Neural progenitor cell (in vitro differentiated cells): ENCODE results near the gene PSMC6. TPM values are rescaled to one million over a fixed set of nuclear protein-coding genes. Genes with fewer than 3 reads are reported as not detected.
"Not testable (repeated sequence)": the region's sequence is repeated elsewhere in the genome, so short reads cannot be mapped to it uniquely, and the experiment has no call there.

Experiments
- DNase-seq: peaks from one replicate; pipeline ENCODE4 v3.0.0-alpha.2; 2016; ENCODE audit warnings: low spot score
- H2AFZ ChIP-seq: fragments of 200-600 bp; sonication (generic); replicated peaks from 2 replicates; pipeline ENCODE4 v1.6.1; 2016; ENCODE audit warnings: antibody characterized with exemption
- H3F3A ChIP-seq: fragments of 200-600 bp; sonication (generic); 2 replicates; pipeline ENCODE4 v1.6.1; 2016; ENCODE audit warnings: antibody characterized with exemption, low read depth
- H3K27ac ChIP-seq: fragments of 200-600 bp; sonication (generic); 2 replicates; pipeline ENCODE4 v1.5.1; 2016; ENCODE audit warnings: mild to moderate bottlenecking
- H3K27me3 ChIP-seq: fragments of 200-600 bp; sonication (generic); 2 replicates; pipeline ENCODE4 v1.6.1; 2016; ENCODE audit warnings: mild to moderate bottlenecking, moderate library complexity
- H3K36me3 ChIP-seq: fragments of 200-600 bp; sonication (generic); 2 replicates; pipeline ENCODE4 v1.5.1; 2016
- H3K4me1 ChIP-seq: fragments of 200-600 bp; sonication (generic); 2 replicates; pipeline ENCODE4 v1.6.1; 2016; ENCODE audit warnings: mixed run types
- H3K4me2 ChIP-seq: fragments of 200-600 bp; sonication (generic); 2 replicates; pipeline ENCODE4 v1.6.1; 2016
- H3K4me3 ChIP-seq: fragments of 200-600 bp; sonication (generic); 2 replicates; pipeline ENCODE4 v1.5.1; 2016
- H3K79me2 ChIP-seq: fragments of 200-600 bp; sonication (generic); 2 replicates; pipeline ENCODE4 v1.6.1; 2016; ENCODE audit warnings: low read depth
- H3K9ac ChIP-seq: fragments of 200-600 bp; sonication (generic); 2 replicates; pipeline ENCODE4 v1.6.1; 2016
- H3K9me3 ChIP-seq: fragments of 200-600 bp; sonication (generic); 2 replicates; pipeline ENCODE4 v1.5.1; 2016; ENCODE audit warnings: low read depth
- H4K20me1 ChIP-seq: fragments of 200-600 bp; sonication (generic); 2 replicates; pipeline ENCODE4 v1.6.1; 2016; ENCODE audit warnings: low read depth
- H3K27ac Mint-ChIP-seq: 3 replicates; pipeline ENCODE4 v1.8.0; 2021; ENCODE audit warnings: mixed read lengths
- H3K27me3 Mint-ChIP-seq: 2 replicates; pipeline ENCODE4 v1.8.0; 2022; ENCODE audit warnings: low read depth, mild to moderate bottlenecking, inconsistent platforms, moderate library complexity, mixed read lengths; ENCODE audit not compliant: insufficient read depth
- H3K36me3 Mint-ChIP-seq: 3 replicates; pipeline ENCODE4 v1.8.0; 2021; ENCODE audit warnings: mixed read lengths
- H3K4me1 Mint-ChIP-seq: 3 replicates; pipeline ENCODE4 v1.8.0; 2021; ENCODE audit warnings: mixed read lengths
- H3K4me3 Mint-ChIP-seq: 3 replicates; pipeline ENCODE4 v1.8.0; 2021; ENCODE audit warnings: mild to moderate bottlenecking, moderate library complexity, mixed read lengths
- H3K9me3 Mint-ChIP-seq: 3 replicates; pipeline ENCODE4 v1.8.0; 2020; ENCODE audit warnings: mixed read lengths
- CTCF ChIP-seq: fragments of 200-600 bp; sonication (generic); IDR thresholded peaks from 2 replicates; pipeline ENCODE4 v1.5.1; 2017; ENCODE audit warnings: antibody characterized with exemption, mild to moderate bottlenecking
- EZH2 ChIP-seq: fragments of 200-600 bp; sonication (generic); IDR thresholded peaks from 2 replicates; pipeline ENCODE4 v1.6.1; 2017; ENCODE audit warnings: antibody characterized with exemption, mild to moderate bottlenecking, moderate library complexity
- EZH2phosphoT487 ChIP-seq: fragments of 200-600 bp; sonication (generic); IDR thresholded peaks from 2 replicates; pipeline ENCODE4 v1.6.1; 2017; ENCODE audit warnings: antibody characterized with exemption
- total RNA-seq: library from RNA; depleted of rRNA; stranded (reverse); fragments of >200 nt; gene quantifications from 2 replicates; pipeline ENCODE4 v1.2.3, GENCODE V29; 2015; ENCODE audit warnings: low replicate concordance

Gene PSMC6
- total RNA-seq, 1 donor from 2014 or later: 265 TPM

GRCh38 chr14:52723514-52724359 is 16.7 kb downstream of the PSMC6 start:
- Histone ChIP-seq H3K4me3 (no peak overlapping the region), H3K27ac (no peak overlapping the region), H3K27me3 (no peaks in the 10 kb centered on the region), H2AFZ (no peak overlapping the region), H3K36me3 (peaks cover 33% of the 10 kb centered on the region), H3K79me2 (peaks cover 11% of the 10 kb centered on the region), H3K4me2 (no peak overlapping the region), H3K4me1 (no peaks in the 10 kb centered on the region), H3F3A (peaks cover 19% of the 10 kb centered on the region), H3K9me3 (no peaks in the 10 kb centered on the region), H4K20me1 (no peaks in the 10 kb centered on the region), H3K9ac (no peak overlapping the region)
- no peak for TF ChIP-seq EZH2phosphoT487
- no peak for TF ChIP-seq EZH2
- no peak for TF ChIP-seq CTCF
- H3K9me3 Mint-ChIP-seq: no peaks in the 10 kb centered on the region
- H3K27me3 Mint-ChIP-seq: peaks cover 2% of the 10 kb centered on the region
- peaks cover 30% of the 10 kb centered on the region for H3K36me3 Mint-ChIP-seq
- no peak overlapping the region for H3K27ac Mint-ChIP-seq
- peak overlapping the region; percentile 7 for H3K4me3 Mint-ChIP-seq
- H3K4me1 Mint-ChIP-seq: no peaks in the 10 kb centered on the region
- no peak for DNase-seq

- no peak for DNase-seq
- H3K4me2 ChIP-seq: no peak overlapping the region
- no peak overlapping the region for H3K4me3 Mint-ChIP-seq
- H3K4me1 Mint-ChIP-seq: no peaks in the 10 kb centered on the region
- no peak overlapping the region for H3K27ac ChIP-seq
- H3K36me3 ChIP-seq: peaks cover 28% of the 10 kb centered on the region
- H3K36me3 Mint-ChIP-seq: peaks cover 29% of the 10 kb centered on the region
- H3K27me3 Mint-ChIP-seq: peaks cover 2% of the 10 kb centered on the region
- no peak overlapping the region for H3K27ac Mint-ChIP-seq
- H3K9ac ChIP-seq: no peak overlapping the region
- TF ChIP-seq CTCF: no peak
- TF ChIP-seq EZH2phosphoT487: no peak
- TF ChIP-seq EZH2: no peak
- no peaks in the 10 kb centered on the region for H3K27me3 ChIP-seq
- peaks cover 23% of the 10 kb centered on the region for H3F3A ChIP-seq
- no peaks in the 10 kb centered on the region for H4K20me1 ChIP-seq
- H3K9me3 Mint-ChIP-seq: no peaks in the 10 kb centered on the region
- no peak overlapping the region for H2AFZ ChIP-seq
- H3K79me2 ChIP-seq: peaks cover 11% of the 10 kb centered on the region
- H3K4me1 ChIP-seq: no peaks in the 10 kb centered on the region
- no peak overlapping the region for H3K4me3 ChIP-seq
- H3K9me3 ChIP-seq: no peaks in the 10 kb centered on the region
Observed at GRCh38 chr14:52724360-52724644, 17.3 kb downstream of the PSMC6 start.

GRCh38 chr14:52727509-52727908 is 20.5 kb downstream of the PSMC6 start:
- H3K27ac Mint-ChIP-seq, H3K4me3 Mint-ChIP-seq, H3K4me2 ChIP-seq, H3K4me3 ChIP-seq, H3K4me1 ChIP-seq, H3K9ac ChIP-seq, H3K9me3 Mint-ChIP-seq, H3K4me1 Mint-ChIP-seq, DNase-seq, H3K27me3 ChIP-seq, H3K27ac ChIP-seq, H4K20me1 ChIP-seq, H3K9me3 ChIP-seq, H3K27me3 Mint-ChIP-seq, H2AFZ ChIP-seq: not testable (repeated sequence)
- Histone ChIP-seq H3K36me3 (peaks cover 14% of the 10 kb centered on the region), H3K79me2 (peaks cover 35% of the 10 kb centered on the region), H3F3A (peaks cover 23% of the 10 kb centered on the region)
- peaks cover 22% of the 10 kb centered on the region for H3K36me3 Mint-ChIP-seq

GRCh38 chr14:52729035-52729434 is 22.0 kb downstream of the PSMC6 start:
- not testable (repeated sequence) for DNase-seq, H3K4me1 Mint-ChIP-seq, H3K27ac ChIP-seq, H3K4me3 ChIP-seq, H3K27me3 ChIP-seq, H4K20me1 ChIP-seq, H3K27me3 Mint-ChIP-seq, H3K9me3 Mint-ChIP-seq, H2AFZ ChIP-seq, H3K9me3 ChIP-seq, H3K27ac Mint-ChIP-seq, H3K9ac ChIP-seq
- peaks cover 14% of the 10 kb centered on the region for H3K4me1 ChIP-seq
- H3K79me2 ChIP-seq: peaks cover 51% of the 10 kb centered on the region
- peaks cover 14% of the 10 kb centered on the region for H3K36me3 ChIP-seq
- peaks cover 38% of the 10 kb centered on the region for H3F3A ChIP-seq
- H3K4me2 ChIP-seq: peak overlapping the region; percentile 61
- Mint-ChIP-seq H3K4me3 (peak overlapping the region; percentile 67), H3K36me3 (peaks cover 26% of the 10 kb centered on the region)
